ENCODE measurements around the gene LCMT2. TPM values are rescaled to one million over a fixed set of nuclear protein-coding genes. Genes with fewer than 3 reads are reported as not detected.

LCMT2 gene, protein sequence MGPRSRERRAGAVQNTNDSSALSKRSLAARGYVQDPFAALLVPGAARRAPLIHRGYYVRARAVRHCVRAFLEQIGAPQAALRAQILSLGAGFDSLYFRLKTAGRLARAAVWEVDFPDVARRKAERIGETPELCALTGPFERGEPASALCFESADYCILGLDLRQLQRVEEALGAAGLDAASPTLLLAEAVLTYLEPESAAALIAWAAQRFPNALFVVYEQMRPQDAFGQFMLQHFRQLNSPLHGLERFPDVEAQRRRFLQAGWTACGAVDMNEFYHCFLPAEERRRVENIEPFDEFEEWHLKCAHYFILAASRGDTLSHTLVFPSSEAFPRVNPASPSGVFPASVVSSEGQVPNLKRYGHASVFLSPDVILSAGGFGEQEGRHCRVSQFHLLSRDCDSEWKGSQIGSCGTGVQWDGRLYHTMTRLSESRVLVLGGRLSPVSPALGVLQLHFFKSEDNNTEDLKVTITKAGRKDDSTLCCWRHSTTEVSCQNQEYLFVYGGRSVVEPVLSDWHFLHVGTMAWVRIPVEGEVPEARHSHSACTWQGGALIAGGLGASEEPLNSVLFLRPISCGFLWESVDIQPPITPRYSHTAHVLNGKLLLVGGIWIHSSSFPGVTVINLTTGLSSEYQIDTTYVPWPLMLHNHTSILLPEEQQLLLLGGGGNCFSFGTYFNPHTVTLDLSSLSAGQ
- total RNA-seq = 15.7 and 16.8 TPM in 2 replicates

- H3K27ac Mint-ChIP-seq = peak within 1 kb of the TSS; percentile 97
- intact Hi-C loops (cut with micrococcal nuclease) = loop anchor here (1.0 kb wide), 1 partner anchor 180 kb away; no protein-coding TSS in a partner anchor
- peak; percentile 88 for DNase-seq (ENCODE audit: low spot score)
- peak within 1 kb of the TSS; percentile 91 for H3K4me3 Mint-ChIP-seq (ENCODE audit: low read depth)
- peaks cover 36% of the 10 kb centered on the region for H3K4me1 Mint-ChIP-seq (ENCODE audit: low read depth)
- no peaks in the 10 kb centered on the region for H3K9me3 Mint-ChIP-seq
- H3K36me3 Mint-ChIP-seq (ENCODE audit: low read depth) = peaks cover 54% of the 10 kb centered on the region
- H3K27me3 Mint-ChIP-seq (ENCODE audit: low read depth) = no peaks in the 10 kb centered on the region
Measured at GRCh38 chr15:43329960-43330779, at the start of gene LCMT2. Gene LCMT2 (minus strand): TSS chr15:43330573. CDS start chr15:43330489, 84 bp downstream.

DNA sequence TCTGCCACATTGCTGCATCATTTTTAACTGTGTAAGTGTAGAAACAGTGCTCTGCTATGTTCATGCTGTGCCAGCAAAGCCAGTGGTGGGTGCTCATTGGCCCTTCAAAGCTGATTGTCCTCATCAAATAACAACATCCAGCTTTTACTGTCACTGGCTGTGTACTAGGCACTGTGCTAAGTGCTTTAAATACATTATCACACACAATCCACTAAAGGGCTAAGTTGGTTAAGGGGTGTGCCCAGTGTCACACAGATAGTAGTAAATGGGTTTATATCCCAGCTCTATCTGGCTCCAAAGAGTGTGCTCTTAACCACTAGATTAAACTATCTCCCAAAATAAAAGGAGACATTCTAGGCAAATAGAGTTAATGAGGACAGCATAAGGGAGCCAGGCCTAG lies 48.2 kb upstream of the LCMT2 start:
- DNase-seq (ENCODE audit: low spot score) = no peak
- H3K27me3 Mint-ChIP-seq (ENCODE audit: low read depth) = no peaks in the 10 kb centered on the region
- H3K36me3 Mint-ChIP-seq (ENCODE audit: low read depth) = peaks cover 66% of the 10 kb centered on the region
- H3K27ac Mint-ChIP-seq = no peak overlapping the region
- intact Hi-C loops (cut with micrococcal nuclease) = no loop called here
- H3K4me1 Mint-ChIP-seq (ENCODE audit: low read depth) = peaks cover 2% of the 10 kb centered on the region
- H3K4me3 Mint-ChIP-seq (ENCODE audit: low read depth) = no peak overlapping the region
- H3K9me3 Mint-ChIP-seq = no peaks in the 10 kb centered on the region

DNA sequence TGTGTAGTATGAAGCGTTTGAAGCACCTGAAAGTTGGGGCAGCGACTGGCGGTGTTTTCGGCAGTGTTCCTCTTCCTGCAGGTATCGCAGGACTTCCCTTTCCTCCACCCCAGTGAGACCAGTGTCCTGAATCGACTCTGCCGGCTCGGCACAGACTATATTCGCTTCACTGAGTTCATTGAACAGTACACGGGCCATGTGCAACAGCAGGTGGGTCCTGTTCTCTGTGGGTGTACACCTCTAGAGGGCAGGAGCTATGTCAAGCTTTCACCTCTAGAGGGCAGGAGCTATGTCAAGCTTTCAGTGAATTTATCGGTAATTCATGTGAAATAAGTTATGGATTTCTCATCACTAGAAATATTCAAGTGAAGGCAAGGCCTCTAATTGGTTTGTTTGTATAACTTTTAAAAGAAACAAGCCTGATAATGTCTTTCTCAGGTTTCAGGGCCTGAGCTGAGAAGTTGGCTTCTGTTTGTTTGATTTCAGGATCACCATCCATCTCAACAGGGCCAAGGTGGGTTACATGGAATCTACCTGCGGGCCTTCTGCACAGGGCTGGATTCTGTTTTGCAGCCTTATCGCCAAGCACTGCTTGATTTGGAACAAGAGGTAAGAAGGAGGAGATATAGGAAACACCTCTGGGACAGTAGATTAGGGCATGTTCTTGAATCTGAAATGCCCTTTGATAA lies 45.8 kb upstream of the LCMT2 start:
- Mint-ChIP-seq H3K4me3 (ENCODE audit: low read depth) (no peak overlapping the region), H3K27ac (no peak overlapping the region), H3K27me3 (ENCODE audit: low read depth) (no peaks in the 10 kb centered on the region), H3K36me3 (ENCODE audit: low read depth) (peaks cover 60% of the 10 kb centered on the region), H3K9me3 (no peaks in the 10 kb centered on the region), H3K4me1 (ENCODE audit: low read depth) (peaks cover 17% of the 10 kb centered on the region)
- intact Hi-C loops (cut with micrococcal nuclease) = no loop called here
- DNase-seq (ENCODE audit: low spot score) = no peak

DNA sequence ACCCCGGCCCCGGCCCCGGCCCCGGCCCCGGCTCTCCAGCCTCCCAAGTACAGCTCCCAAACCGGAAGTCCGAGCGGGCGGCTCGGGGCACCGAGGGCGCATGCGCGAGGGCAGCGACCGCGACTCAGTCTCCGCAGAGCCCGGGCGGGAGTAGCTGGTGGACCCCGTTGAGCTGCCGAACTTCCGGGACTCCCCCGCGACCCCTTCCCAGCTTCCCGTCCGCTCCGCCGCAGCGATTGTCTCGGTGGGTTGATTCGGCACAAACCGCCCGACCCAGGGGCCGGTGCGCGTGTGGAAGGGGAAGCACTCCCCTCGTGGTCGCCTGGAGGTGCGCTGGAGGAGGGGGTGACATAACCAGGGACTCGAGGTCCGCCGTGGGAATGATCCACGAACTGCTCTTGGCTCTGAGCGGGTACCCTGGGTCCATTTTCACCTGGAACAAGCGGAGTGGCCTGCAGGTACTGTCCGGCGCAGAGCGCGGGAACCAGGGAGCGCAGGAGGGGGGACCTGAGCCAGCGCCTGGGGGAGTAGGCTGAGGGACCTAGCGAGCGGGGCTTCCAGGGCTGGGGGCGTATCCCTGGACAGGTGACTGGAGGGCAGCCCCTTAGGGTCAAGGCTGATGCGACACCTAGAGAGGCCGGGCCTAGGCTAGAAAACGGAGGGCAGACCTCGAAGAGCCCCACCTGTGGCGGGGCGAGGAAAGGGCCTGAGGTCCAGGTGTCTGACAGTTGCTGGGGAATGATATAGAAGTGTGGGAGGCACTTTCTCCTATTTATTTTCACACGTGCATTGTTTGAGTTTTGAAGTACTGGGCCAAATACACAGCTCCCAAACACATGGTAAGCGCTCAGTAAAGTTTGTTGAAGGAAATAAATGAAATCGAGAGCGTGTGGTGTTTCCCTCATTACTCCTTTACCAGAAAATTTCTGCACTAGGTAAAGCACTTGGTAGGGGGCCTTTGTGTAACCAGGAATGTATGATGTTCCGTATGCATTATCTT lies 40.9 kb upstream of the LCMT2 start, which contains the start of the genes TUBGCP4 and ZSCAN29:
TUBGCP4 (plus strand) TSS at position 127 of the 1,000 bp plus-strand sequence; CDS start at position 381, 254 bp downstream.
ZSCAN29 (minus strand) TSS at position 69 of the 1,000 bp plus-strand sequence. CDS start 1,130 bp downstream, outside the sequence.
- Mint-ChIP-seq H3K27me3 (ENCODE audit: low read depth) (no peaks in the 10 kb centered on the region), H3K4me3 (ENCODE audit: low read depth) (peak within 1 kb of the TSS; percentile 88), H3K27ac (peak within 1 kb of the TSS; percentile 78), H3K4me1 (ENCODE audit: low read depth) (peaks cover 44% of the 10 kb centered on the region), H3K36me3 (ENCODE audit: low read depth) (peaks cover 56% of the 10 kb centered on the region), H3K9me3 (peaks cover 22% of the 10 kb centered on the region)
- intact Hi-C loops (cut with micrococcal nuclease) = no loop called here
- peak; percentile 78 for DNase-seq (ENCODE audit: low spot score)

GRCh38 chr15:43370310-43370974 lies 40.1 kb upstream of the LCMT2 start:
- no peaks in the 10 kb centered on the region for H3K27me3 Mint-ChIP-seq (ENCODE audit: low read depth)
- no peak for DNase-seq (ENCODE audit: low spot score)

DNA sequence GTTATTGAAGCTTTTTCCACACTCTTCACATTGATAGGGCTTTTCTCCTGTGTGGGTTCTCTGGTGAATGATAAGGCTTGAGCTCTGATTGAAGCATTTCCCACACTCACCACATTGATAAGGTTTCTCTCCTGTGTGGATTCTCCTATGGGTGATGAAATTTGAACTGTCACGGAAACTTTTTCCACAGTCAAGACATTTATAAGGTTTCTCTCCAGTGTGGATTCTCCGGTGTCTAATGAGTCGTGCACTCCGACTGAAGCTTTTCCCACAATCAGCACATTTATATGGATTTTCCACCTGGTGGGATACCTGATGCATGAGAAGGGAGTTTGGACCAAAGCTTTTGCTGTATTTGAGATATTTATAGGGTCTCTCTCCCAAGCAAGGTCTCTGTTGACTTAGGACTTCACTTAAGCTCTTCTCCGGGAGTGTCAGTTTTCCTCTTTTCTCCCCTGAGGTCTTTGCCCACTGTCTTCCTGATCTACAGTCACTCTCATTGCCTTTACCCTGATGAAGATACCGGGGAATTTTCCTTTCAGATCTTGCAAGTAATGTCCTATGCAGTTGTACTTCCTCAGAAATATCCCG lies 31.0 kb upstream of the LCMT2 start:
- peaks cover 2% of the 10 kb centered on the region for H3K4me1 Mint-ChIP-seq (ENCODE audit: low read depth)
- no peak for DNase-seq (ENCODE audit: low spot score)
- H3K27ac Mint-ChIP-seq = no peak overlapping the region
- no peaks in the 10 kb centered on the region for H3K27me3 Mint-ChIP-seq (ENCODE audit: low read depth)
- intact Hi-C loops (cut with micrococcal nuclease) = no loop called here
- peaks cover 66% of the 10 kb centered on the region for H3K9me3 Mint-ChIP-seq
- no peak overlapping the region for H3K4me3 Mint-ChIP-seq (ENCODE audit: low read depth)
- H3K36me3 Mint-ChIP-seq (ENCODE audit: low read depth) = peaks cover 96% of the 10 kb centered on the region

More at GRCh38 chr15:43370310-43370974, 40.1 kb upstream of the LCMT2 start:
- H3K4me3 Mint-ChIP-seq (ENCODE audit: low read depth) = peak overlapping the region; percentile 88
- H3K27ac Mint-ChIP-seq = peak overlapping the region; percentile 47
- H3K36me3 Mint-ChIP-seq (ENCODE audit: low read depth) = peaks cover 60% of the 10 kb centered on the region
- intact Hi-C loops (cut with micrococcal nuclease) = no loop called here
- H3K9me3 Mint-ChIP-seq = peaks cover 26% of the 10 kb centered on the region
- peaks cover 44% of the 10 kb centered on the region for H3K4me1 Mint-ChIP-seq (ENCODE audit: low read depth)

GRCh38 chr15:43360821-43361220 lies 30.4 kb upstream of the LCMT2 start:
- Mint-ChIP-seq H3K36me3 (ENCODE audit: low read depth) (peaks cover 96% of the 10 kb centered on the region), H3K9me3 (peaks cover 60% of the 10 kb centered on the region), H3K4me1 (ENCODE audit: low read depth) (no peaks in the 10 kb centered on the region), H3K4me3 (ENCODE audit: low read depth) (no peak overlapping the region), H3K27ac (no peak overlapping the region), H3K27me3 (ENCODE audit: low read depth) (no peaks in the 10 kb centered on the region)
- intact Hi-C loops (cut with micrococcal nuclease) = no loop called here
- DNase-seq (ENCODE audit: low spot score) = no peak

GRCh38 chr15:43352693-43353382 lies 22.5 kb upstream of the LCMT2 start:
- DNase-seq (ENCODE audit: low spot score) = no peak
- H3K27me3 Mint-ChIP-seq (ENCODE audit: low read depth) = no peaks in the 10 kb centered on the region
- intact Hi-C loops (cut with micrococcal nuclease) = no loop called here
- H3K4me1 Mint-ChIP-seq (ENCODE audit: low read depth) = peaks cover 4% of the 10 kb centered on the region
- peaks cover 54% of the 10 kb centered on the region for H3K36me3 Mint-ChIP-seq (ENCODE audit: low read depth)
- H3K4me3 Mint-ChIP-seq (ENCODE audit: low read depth) = no peak overlapping the region
- peaks cover under 1% of the 10 kb centered on the region for H3K9me3 Mint-ChIP-seq
- H3K27ac Mint-ChIP-seq = no peak overlapping the region

DNA sequence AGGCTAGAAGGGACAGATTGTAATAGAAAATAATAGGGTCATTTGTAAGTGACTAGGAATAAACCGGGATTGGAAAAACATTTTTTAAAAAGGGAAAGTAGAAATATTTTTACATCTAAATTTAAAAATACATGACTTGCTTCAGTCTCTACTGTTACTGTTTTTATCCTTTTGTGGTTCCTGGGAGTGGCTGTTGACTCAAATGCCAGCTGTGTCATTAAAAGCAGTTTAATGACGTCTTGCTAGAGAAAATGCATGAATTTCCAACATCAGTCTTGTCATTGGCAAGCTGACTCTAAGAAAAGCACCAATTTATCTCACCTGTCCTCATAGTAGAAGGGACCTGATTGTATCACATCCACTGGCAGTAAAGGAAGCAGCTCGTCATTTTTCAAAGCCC lies 16.7 kb upstream of the LCMT2 start:
- Mint-ChIP-seq H3K4me3 (ENCODE audit: low read depth) (no peak overlapping the region), H3K4me1 (ENCODE audit: low read depth) (no peaks in the 10 kb centered on the region), H3K27ac (no peak overlapping the region), H3K9me3 (no peaks in the 10 kb centered on the region), H3K27me3 (ENCODE audit: low read depth) (no peaks in the 10 kb centered on the region), H3K36me3 (ENCODE audit: low read depth) (peaks cover 40% of the 10 kb centered on the region)
- DNase-seq (ENCODE audit: low spot score) = no peak
- intact Hi-C loops (cut with micrococcal nuclease) = no loop called here

GRCh38 chr15:43346305-43346704 lies 15.9 kb upstream of the LCMT2 start:
- Mint-ChIP-seq H3K4me3 (ENCODE audit: low read depth) (no peak overlapping the region), H3K9me3 (no peaks in the 10 kb centered on the region), H3K36me3 (ENCODE audit: low read depth) (peaks cover 35% of the 10 kb centered on the region), H3K27ac (no peak overlapping the region), H3K4me1 (ENCODE audit: low read depth) (no peaks in the 10 kb centered on the region), H3K27me3 (ENCODE audit: low read depth) (no peaks in the 10 kb centered on the region)
- intact Hi-C loops (cut with micrococcal nuclease) = no loop called here
- no peak for DNase-seq (ENCODE audit: low spot score)
